Epithelial cell of proximal tubule (primary cell): ENCODE measurements around the gene DIP2B. TPM values are rescaled to one million over a fixed set of nuclear protein-coding genes. Genes with fewer than 3 reads are reported as not detected.

Experiments used
- DNase-seq: peaks from one replicate; pipeline ENCODE4 v3.0.0-alpha.2; 2011; ENCODE audit warnings: low read depth
- H3K4me3 ChIP-seq: 2 replicates; pipeline ENCODE4 v1.5.1; 2011; ENCODE audit warnings: low read depth, mild to moderate bottlenecking, low read length
- total RNA-seq: library from RNA; depleted of rRNA; stranded (reverse); fragments of >200 nt; gene quantifications from 2 replicates; pipeline ENCODE4 v1.2.3, GENCODE V29; 2015
- TF ChIP-seq, protein P1 (sequence below): conservative IDR thresholded peaks from 2 replicates; pipeline ENCODE4 v1.5.1; 2012; ENCODE audit warnings: low read depth, mild to moderate bottlenecking, low read length

Gene DIP2B
- total RNA-seq, 1 donor from 2014 or later, result 21.6 TPM

DNA sequence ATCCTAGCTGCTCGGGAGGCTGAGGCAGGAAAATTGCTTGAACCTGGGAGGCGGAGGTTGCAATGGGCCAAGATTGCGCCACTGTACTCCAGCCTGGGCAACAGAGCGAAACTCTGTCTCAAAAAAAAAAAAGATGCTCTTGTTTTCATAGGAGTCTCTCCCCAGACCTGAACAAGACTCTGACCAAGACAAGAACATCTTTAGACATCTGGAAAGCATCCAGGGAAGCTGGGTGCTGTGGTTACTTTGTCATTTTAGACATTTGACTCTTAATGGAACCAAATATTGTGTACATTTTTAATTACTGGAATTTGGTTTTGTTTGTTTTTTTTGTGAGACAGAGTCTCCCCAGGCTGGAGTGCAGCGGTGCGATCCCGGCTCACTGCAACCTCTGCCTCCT lies 238.0 kb downstream of the DIP2B start:
- no peak overlapping the region for H3K4me3 ChIP-seq
- TF ChIP-seq, protein P1, sequence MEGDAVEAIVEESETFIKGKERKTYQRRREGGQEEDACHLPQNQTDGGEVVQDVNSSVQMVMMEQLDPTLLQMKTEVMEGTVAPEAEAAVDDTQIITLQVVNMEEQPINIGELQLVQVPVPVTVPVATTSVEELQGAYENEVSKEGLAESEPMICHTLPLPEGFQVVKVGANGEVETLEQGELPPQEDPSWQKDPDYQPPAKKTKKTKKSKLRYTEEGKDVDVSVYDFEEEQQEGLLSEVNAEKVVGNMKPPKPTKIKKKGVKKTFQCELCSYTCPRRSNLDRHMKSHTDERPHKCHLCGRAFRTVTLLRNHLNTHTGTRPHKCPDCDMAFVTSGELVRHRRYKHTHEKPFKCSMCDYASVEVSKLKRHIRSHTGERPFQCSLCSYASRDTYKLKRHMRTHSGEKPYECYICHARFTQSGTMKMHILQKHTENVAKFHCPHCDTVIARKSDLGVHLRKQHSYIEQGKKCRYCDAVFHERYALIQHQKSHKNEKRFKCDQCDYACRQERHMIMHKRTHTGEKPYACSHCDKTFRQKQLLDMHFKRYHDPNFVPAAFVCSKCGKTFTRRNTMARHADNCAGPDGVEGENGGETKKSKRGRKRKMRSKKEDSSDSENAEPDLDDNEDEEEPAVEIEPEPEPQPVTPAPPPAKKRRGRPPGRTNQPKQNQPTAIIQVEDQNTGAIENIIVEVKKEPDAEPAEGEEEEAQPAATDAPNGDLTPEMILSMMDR, result no peak
- DNase-seq, result no peak

DNA sequence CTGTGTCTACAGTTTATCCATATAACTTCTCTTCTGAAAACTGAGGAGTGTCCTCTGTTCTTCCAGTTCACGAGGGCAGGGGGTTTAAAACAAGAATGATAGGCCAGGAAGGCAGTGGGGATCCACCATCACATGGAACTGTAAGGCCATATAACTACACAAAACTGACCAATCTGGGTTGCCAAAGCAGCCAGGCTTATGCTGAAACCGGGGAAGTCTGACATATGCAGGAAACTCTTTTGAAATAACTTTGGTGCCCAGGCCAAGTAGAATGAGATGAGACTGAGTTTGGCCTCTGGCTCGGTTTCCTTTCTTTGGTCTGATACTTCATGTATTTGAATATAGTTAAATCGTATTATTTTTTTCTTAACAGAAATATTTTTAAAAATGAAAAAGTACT lies 241.1 kb downstream of the DIP2B start:
- no peak overlapping the region for H3K4me3 ChIP-seq
- DNase-seq, result no peak
- TF ChIP-seq, protein P1, result no peak

DNA sequence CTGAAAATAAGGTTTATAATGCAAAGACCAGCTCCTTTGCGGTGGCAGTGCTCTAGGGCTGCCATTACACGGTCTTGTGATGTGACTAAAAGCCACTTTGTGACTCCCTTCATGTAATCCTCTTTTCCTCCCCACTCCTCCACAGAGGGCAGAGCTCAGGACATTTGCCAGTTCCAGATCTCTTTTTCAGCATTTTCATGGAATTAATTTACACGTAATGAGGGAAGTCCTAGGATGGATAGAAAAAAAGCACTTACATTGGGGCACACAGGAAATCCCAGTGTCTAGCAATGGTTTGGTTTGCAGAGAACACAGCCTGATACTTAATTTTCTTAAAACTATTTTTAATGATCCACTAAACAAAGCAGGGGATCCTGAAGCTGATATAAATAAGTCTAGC lies 241.6 kb downstream of the DIP2B start:
- DNase-seq, result no peak
- TF ChIP-seq, protein P1, result no peak
- H3K4me3 ChIP-seq, result no peak overlapping the region

DNA sequence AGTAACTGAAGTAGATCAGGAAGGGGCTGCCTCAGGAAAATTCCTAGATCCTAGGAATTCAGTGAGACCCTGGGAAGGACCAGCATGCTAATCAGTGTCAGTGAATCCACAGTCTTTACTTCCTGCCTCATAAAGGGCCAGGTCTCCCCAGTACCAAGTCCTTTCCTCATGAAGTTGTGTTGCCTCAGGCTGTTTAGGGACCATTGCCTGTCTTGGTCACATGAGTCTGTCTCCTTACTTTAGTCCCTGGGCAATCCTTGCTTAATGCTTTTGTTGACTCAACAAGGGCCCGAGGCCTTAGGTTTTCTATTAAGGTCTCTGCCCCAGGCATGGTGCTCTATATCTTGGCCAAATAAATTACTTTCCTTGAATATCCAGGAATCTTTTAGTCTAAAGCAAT lies 243.0 kb downstream of the DIP2B start:
- no peak for DNase-seq
- TF ChIP-seq, protein P1, result no peak
- H3K4me3 ChIP-seq, result no peak overlapping the region

DNA sequence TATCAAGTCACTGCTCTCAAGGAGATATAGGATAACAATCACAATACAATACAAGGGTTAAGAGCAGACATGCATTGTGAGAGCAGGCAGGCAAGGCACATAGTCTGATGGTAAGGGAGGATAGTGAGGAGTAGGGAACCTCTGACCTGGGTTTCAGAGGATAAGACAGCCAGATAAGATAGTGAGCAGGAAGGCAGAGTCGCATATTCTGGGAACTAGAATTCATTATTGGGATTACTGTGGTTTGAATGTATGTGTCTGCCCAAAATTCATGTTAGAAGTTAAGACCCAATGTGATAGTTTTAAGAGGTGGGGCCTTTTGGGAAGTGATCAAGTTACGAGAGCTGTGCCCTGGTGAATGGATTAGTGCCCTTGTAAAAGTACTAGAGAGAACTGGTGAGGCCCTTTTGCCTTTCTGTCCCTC lies 244.7 kb downstream of the DIP2B start:
- no peak overlapping the region for H3K4me3 ChIP-seq
- TF ChIP-seq, protein P1, result no peak
- no peak for DNase-seq

DNA sequence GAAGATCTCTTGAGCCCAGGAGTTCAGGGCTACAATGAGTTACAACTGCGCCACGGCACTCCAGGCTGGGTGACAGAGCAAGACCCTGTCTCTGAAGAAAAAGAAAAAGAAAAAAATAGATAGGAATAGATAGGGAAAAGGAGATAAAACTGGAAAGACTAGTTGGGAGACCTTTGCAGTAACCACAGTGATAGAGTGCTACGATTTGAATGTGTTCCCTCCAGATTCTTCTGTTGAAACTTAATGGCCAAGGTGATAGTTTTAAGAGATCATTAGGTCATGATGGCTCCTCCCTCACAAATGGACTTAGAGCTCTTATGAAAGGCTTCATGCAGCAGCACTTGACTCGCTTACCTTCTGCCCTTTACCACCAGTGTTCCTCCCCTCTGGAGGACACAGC lies 245.6 kb downstream of the DIP2B start:
- TF ChIP-seq, protein P1, result no peak
- no peak for DNase-seq

DNA sequence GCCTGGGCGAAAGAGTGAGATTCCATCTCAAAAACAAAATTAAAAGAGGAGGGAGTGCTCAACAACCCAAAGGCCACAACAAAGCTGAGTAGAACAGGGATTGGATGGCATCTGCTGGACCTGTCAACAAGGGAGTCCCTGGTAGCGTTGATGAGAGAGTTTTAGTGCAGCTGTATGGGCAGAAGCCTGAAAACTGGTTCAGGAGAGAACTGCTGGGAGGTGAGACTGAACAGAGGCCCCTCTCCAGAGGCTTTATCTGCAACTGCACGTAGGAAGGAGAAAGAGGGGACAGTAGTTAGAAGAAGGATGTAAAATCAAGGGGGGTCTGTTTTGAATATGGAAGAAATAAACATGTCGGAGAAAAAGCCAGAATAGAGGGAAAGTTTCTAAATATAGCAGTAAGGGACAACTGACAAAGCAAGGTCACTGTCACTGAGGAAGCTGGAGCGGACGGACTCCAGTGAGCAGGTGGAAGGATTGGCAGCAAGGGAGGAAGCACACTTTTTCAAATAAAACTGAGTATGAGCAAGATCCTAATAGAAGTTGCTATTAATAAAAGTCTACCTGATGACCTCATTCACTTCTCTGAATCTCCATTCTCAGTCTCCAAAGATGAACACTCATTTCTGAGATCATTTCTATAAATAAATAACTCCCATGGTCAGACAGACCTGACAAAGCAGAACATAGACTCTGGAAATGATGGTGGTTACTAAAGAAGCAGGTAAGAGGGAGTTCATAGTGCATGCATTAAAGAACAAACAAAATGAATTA lies 247.3 kb downstream of the DIP2B start:
- TF ChIP-seq, protein P1, result no peak
- no peak for DNase-seq

More for the DNA sequence above, 245.6 kb downstream of the DIP2B start:
- no peak overlapping the region for H3K4me3 ChIP-seq

More for the DNA sequence above, 247.3 kb downstream of the DIP2B start:
- H3K4me3 ChIP-seq, result no peak overlapping the region
